GM19238 (cell line): ENCODE data around the gene PKMYT1.

Source experiments
- DNase-seq: peaks from one replicate; pipeline ENCODE4 v3.0.0; 2011; ENCODE audit warnings: low spot score; ENCODE audit not compliant: insufficient read length

The PKMYT1 gene

DNA sequence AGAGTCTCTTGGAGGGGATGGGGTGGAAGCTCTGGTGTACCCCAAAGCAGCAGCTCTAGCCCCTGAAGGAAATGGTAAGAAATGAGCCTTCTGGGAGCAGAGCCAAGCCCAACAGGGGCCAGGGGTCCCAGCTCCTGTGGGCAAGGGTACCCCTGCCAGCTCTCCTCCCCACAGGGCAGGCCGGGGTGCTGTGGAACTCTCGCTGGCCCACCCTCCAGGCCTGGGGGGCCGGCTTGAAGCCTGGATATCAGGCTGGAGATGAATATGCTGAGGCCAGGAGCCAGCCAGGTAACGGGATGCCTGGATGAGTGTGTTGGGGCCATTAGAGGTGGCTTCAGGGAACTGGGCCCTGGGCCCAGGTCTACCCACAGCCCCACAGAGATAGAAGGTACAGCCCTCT, 20.3 kb upstream of the PKMYT1 start:
- DNase-seq: no peak

DNA sequence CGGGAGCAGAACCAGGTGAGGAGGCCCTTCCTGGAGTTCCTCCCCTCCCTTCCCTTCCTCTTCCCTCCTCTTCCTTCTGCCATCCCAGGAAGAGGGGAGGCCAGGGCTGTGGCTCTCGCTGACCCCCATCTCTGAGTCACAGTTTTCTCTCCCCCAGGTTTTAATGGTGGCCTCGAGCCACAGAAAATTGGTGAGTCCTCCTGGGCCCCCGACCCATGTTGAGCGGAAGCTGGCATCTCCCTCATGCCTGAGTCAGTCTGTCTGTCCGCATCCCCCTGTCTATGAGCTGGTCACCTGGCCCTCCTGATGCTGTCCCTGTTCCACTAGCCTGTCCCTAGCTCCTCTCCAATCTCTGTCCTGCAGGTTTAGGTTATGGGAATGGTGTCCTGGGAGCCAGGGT, 19.7 kb upstream of the PKMYT1 start:
- no peak for DNase-seq

DNA sequence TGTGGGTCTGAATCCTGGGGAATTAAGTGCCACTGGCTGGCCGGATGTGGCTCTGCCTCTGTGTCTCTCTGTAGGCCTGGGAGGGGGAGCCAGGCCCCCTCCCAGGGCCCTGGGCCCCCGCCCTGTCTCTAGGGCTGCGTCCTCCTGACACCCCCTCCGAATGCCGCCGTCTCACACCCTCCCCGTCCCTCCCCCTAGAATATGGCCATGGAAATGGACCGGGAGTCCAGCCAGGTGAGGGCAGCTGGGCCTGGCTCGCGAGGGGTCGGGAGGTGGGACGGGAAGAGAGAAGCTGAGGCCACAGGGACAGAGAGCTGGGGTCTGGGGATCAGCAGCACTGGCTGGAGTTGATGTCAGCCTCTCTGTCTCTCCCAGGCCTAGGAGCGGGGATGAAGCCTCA, 16.1 kb upstream of the PKMYT1 start:
- DNase-seq: no peak

DNA sequence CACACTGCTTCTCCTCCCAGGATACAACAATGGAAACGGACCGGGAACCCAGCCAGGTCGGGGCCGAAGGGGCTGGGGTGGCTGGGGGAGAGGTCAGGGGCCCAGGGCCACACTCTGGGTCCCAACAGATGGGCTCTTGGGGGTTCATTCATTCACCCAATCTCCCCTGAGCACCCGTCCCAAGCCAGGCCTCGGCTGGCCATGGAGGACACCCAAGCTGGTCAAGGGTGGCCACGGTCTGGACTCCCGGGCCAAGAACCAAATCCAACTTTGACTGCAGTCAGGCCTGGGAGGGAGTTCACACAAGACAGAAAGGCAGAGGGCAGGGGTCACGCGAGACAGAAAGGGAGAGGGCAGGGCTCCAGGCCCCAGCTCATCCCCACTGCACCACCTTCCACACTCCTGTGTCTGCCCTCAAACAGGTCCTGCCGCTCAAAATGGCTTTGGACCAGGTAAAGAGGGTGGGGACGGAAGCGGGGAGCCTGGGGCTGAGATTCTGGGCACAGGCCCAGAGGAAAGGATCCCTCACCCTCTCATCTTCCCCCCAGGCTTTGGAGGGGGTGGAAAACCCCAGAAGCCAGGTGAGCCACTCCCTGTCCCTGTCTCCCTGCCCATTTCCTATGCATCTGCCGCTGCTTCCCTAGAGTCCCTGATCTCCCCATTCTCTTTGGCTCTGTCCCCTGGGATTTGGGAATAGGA, 12.3 kb upstream of the PKMYT1 start:
- no peak for DNase-seq

DNA sequence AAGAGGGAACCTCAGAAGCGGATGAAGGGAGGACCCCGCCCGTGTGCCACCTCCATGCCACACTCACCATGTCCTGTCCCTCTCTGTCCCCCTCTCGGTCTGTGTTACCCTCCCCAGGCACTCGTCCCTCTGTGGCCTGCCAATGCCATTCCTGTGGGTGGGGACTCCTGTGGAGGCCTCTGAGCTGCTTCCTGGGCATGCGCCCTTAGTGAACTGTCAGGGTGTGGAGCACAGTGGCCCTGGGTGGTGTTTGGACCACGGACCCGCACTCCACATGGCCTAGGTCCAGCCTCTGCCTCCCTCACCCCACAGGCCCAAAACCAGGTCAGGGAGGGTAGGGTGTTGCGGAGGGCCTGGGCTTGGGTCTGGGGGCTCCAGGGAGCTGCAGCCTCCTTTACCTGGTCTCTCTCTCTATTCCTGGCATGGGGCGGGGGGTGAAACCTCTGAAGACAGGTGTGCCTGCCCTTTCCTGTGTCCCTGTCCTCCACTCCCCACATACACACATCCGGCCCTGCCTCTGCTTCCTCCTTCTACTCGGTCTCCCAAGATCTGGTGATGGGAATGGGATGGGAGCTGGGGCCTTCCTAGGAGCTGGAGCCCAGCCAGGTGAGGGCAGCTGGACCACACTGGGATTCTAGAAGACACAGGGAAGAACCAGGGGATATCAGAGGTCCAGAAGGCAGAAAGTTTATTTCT, 11.5 kb upstream of the PKMYT1 start:
- DNase-seq: no peak

DNA sequence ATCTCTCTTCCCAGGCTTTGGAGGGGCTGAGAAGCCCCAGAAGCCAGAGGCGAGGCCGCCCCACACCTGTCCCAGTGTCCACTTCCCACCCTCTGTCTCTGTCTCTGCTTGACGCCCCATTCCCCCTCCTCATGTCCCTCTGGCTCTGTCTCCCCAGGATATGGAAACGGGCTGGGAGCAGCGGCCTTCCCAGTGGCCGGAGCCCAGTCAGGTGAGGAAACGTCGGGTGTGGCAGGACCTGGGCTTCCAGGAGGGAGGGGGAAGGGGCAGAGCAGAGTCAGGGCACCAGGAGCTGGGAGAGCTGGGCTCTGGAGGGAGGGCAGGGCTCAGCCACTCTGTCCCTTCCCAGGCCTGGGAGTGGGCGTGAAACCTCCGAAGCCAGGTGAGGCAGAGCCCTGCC, 10.6 kb upstream of the PKMYT1 start:
- no peak for DNase-seq

DNA sequence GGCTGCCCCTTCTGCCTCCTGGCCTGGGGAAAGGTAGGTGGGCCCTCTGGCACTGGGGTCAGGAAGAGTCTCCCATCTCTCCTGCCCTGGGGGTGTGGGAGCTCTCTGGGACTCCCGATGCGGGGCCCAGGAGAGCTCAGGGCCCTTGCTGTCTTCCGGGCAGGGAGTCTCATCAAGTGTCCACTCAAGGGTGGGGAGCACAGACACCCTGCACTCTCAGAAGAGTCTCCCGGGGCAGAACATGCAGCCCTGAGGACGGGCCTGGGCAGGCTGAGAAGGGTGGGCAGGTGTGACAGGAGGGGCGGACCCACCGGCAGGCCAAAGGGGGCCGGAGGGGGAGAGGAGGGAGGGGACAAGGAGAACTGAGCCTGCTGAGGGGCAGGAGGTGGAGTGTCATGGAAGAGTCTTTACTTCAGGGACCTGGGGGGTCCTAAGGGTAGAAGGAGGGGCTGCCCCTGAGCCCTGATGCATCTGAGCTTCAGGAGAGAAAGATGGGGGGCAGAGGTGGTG, 8.4 kb upstream of the PKMYT1 start:
- no peak for DNase-seq

DNA sequence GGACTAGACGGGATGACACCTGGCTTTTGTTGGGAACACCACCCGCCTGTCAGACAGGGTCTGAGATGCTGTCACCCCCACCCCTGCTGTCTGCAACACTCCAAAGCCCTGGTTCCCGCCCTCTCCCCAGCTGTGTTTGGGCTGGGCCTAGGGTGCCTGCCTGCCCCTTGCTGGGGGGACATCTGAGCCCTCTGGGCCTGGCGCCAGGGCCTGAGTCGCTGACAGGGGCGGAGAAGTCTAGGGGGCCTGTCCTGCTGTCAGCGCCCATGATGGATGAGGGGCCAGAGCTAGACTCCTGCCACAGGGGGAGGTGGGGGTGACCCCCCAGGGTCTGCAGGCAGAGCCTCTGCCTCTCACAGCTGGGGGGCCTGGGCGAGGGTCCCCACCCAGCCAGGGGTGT, 7.6 kb upstream of the PKMYT1 start:
- no peak for DNase-seq

DNA sequence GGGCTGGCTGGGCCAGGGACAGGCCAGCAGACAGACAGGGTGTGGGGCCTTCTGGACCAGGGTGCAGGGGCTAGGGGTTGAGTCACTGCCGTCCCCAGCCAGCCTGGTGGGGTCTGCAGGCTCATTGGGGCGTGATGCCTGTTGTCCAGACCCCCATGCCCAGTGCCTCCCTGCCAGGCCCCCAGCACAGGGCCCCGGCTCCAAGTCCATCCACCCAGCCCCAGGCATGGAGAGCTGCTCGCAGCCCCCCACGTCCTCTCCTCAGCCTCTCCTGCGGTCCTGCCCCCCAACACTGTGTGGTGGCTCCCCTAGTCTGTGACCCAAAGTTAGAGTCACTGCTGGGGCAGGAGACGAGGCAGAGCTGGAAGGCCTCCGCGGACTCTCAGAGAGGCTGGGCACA, 7.0 kb upstream of the PKMYT1 start:
- no peak for DNase-seq

DNA sequence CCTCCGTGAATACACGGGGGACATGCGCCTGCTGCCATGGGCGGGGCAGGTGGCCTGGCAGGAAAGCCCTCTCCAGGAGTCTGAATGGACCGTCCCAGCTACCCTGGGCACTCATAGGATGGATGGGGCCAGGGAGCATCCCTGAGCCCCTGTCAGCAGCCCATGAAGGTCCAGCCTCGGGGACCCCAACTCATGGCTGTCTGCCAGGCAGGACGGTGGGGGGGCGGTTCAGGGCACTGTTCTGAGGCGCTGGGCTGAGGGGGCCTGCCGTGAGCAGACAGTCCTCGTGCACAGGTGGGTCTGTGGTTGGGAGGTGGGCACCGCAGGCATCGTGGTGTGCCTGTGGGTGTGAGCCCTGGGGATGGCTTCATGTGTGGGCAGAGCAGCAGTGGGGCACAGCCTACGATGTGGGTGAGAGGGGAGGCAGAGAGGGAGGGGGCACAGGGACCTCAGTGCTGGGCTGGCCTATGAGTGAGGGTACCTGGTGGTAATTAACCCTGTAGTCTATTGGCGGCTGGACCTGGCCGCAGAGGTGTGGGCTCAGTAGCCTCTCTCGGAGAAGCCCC, 6.5 kb upstream of the PKMYT1 start:
- DNase-seq: no peak

DNA sequence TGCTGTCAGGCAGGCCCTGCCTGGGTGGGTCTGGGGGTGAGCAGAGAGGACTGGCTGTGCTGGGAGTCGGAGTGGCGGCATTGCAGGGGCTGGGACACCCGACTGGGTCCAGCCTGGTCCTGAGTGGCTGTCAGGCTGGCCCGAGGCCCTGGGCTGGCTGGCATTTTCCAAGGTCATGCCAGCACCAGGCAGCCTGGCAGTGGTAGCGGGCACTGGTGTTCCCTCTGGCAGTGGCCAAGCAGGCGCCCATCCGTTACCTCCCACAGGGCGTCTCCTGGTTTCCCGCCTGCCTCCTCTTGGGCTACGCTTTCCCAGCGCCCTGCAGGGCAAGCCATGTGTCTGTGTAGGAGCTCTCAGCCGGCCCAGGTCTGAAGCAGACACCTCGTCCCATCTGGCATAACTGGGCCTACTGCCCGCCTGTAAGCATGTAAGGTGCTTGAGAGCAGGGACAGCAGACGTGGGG, 5.7 kb upstream of the PKMYT1 start:
- no peak for DNase-seq

DNA sequence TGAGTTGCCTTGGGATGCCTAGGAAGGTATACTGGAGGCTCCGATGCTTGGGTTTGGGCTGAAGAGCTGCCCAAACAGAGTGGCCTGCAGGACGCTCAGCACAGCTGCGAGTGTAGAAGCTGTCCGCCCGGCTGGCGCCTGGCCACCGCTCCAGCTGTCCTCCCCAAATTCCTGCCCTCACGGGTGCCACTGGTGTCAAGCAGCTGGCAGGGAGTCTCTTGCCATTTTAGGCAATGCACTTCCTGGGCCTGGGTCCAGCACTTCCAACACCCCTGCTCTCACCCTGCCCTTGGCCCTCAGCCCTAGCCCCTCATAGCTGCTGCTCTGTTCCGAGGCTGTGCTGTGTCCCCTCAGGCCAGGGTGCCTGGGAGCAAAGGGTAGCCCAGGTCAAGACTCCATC, 5.2 kb upstream of the PKMYT1 start:
- no peak for DNase-seq

DNA sequence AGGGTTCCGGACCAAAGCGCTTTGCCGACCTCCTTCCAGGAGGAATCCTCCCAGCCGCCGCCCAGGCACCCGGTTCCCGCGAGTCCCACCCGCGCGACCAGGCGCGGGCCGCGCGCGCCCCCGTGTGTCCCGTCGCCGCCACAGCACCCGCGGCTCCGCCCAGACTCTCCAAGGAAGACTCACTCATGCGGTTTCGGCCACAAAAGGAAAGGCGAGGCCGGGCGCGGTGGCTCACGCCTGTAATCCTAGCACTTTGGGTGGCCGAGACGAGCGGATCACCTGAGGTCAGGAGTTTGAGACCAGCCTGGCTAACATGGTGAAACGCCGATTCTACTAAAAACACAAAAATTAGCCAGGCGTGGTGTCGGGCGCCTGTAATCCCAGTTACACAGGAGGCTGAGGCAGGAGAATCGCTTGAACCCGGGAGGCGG, 3.5 kb upstream of the PKMYT1 start:
- peak; percentile 90 for DNase-seq

DNA sequence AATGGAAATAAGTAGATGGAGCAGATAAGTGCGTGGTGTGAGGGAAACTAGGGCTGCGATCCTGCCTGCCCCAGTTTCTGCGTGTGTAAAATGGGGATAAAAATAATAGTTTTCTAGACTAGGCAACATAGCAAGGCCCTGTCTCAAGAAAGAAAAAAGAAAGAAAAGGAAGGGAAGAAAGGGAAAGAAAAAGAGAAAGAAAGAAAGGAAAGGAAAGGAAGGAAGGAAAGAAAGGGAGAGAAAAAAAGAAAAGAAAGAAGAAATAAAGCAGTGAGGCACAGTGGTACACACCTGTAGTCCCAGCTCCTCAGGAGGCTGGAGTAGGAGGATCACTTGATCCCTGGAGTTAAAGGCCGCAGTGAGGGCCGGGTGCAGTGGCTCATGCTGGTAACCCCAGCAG, 2.2 kb upstream of the PKMYT1 start:
- DNase-seq: no peak

DNA sequence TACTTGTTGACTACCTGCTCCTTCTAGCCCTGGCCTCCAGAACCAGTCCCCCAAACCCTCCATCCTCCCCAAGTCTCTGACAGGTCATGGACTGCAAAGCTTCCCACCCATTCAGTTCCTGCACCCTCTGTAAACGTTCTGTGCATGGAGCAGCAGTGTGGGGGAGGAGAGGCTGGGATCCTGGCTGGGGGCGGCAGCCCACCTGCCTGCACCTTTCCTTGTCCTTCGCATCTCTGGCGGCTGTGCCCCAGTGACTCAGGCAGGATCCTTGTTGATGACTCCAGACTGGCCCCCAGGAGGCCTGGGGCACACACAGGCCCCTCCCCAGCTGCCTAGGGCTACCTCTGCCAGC, 1.6 kb upstream of the PKMYT1 start:
- no peak for DNase-seq

DNA sequence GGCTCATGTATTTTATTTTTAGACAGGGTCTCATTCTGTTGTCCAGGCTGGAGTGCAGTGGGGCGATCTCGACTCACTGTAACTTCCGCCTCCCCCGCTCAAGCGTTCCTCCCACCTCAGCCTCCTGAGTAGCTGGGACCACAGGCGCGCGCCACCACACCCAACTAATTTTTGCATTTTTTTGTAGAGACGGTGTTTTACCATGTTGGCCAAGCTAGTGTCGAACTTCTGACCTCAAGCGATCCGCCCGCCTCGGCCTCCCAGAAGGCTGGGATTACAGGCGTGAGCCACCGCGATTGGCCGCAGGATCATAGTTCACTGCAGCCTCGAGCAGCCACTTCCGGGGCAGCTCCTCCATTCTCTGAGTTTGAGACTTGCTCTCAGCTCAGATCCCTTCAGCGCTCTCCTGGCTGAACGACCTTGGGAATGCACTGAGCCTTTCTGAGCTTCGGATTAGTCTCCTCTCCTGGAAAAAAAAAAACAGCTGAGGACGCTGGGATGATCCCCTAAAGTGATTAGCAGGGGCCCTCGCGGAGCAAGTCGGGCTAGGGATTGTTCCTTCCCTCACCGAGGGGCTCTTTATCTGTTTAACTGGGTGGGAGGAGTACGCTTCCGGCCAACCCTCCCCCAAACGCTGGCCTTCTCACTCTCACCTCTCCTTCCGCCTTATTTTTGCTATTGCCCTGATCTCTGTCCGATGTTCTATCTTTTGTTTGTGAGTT, 1.1 kb upstream of the PKMYT1 start:
- no peak for DNase-seq

DNA sequence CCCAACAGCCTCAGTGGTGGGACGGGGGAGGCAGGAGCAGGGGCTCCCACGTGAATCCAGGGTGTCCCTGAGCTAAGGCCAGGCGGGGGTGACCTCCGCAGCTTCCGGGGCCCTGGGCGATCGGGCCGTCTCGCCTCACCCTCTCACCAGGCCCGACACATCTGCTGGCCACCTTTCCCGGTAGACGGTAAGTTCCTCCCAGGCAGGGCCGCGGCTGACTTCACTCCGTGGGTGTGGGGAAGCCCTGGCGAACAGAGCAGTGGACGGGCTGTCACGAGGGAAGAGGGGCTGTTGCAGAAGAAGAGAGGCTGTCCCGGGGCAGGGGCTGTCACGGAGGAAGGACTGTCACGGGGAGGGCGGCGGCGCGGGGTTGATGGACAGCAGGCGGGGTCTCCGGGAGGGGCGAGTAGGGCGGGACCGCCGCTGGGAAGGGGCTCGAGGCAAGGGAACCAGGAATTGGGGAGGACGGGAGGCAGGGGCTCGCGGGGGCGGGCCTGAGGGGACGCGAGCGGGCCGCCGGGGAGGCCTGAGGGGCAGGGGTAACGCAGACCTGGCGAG, 498 bp downstream of the PKMYT1 start:
- no peak for DNase-seq

DNA sequence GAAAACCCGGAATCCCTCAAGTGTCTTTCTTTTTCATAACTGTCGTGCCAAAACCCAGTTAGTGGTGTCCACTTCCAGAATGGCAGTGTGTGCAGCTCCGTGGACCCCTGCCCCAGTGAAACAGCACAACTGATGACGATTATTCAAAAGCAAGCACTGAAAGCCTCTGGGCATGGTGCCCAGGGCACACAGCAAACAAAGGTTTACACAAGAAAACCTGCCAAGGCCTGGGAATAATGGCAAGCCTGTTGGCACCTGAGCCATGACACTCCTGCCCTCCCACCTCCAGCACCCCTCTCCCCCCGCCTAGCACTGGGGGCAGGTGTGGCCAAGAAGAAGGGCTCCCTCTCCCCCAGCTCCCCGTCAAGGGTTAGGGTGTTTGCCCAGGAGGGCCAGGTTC, 2.8 kb downstream of the PKMYT1 start:
- no peak for DNase-seq

DNA sequence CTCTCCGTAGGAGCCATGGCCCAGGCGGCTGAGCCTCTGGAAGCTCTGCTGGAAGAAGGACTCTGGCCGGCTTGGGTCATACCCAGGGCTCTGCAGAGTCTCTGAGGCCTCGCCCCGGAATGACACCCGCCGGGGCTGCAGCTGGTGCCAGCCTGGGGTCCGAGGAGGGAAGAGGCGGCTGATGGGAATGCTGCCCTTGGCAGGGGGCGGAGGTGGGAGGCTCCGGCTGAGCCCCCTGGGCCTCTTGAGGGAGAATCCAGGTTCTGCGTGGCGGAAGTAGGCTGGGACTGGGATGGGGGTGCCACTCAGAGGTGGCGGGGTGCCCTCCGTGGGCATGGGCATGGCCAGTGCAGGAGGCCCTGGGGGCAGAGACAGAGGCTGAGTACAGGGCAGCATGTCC, 3.6 kb downstream of the PKMYT1 start:
- no peak for DNase-seq

DNA sequence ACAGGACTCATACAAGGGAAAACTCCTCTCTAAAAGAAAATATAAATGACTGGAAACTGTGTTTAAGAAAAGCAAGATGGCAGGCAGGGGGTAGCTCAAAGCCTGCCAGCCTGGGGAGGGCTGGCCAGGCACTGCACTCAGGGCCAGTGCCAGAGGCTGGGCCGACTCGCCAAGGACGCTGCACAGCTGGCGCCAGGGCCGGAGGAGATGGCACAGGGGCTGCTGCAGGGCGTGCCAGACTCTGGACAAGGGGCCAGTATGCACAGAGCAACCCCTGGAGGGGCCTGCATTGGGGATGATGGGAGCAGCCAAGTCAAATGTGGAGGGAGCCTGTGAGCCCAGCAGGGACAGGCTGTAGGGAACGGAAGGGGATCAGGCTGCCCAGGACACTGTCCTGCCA, 4.0 kb downstream of the PKMYT1 start:
- DNase-seq: no peak

DNA sequence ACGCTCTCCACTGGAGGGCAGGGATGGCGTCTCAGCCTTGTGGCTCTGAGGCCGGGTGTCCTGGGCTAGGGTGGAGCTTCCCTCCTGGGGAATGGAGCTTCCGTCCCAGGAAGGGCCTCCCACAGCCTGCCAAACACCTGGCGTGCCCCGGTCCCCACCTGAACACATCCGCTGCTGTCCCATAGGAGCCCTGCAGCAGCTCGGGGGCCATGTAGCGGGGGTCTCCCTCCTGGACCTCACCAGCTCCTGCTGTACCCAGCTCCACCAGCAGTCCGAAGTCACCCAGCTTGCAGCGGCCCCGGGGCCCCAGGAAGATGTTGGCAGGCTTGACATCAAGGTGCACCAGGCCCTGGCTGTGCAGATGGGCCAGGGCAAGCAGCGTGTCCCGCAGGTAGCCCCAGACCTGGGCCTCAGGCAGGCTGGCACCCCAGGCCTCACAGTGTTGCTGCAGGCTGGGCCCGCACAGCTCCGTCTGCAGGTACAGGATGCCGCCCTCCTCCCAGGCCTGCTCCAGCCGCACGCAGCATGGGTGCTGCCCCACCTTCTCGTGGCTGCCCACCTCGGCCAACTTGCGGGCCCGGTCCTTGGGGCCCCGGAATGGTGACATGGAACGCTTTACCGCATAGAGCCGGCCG, 5.0 kb downstream of the PKMYT1 start:
- no peak for DNase-seq
